HL-60 (cell line): ENCODE results near the gene GPATCH8.

ENCODE experiments used
- GABPA ChIP-seq: IDR thresholded peaks from 2 replicates; pipeline ENCODE4 v1.6.1; 2012; ENCODE audit warnings: low read depth
- POLR2AphosphoS5 ChIP-seq: IDR thresholded peaks from 2 replicates; pipeline ENCODE4 v1.6.1; 2012; ENCODE audit warnings: low read depth
- SPI1 ChIP-seq: IDR thresholded peaks from 2 replicates; pipeline ENCODE4 v1.6.1; 2012; ENCODE audit warnings: low read depth, mild to moderate bottlenecking, borderline replicate concordance
- TF ChIP-seq, protein P1 (sequence below): IDR thresholded peaks from one replicate; pipeline ENCODE4 v1.5.1; 2011; ENCODE audit warnings: low read length, control low read depth, inconsistent platforms; ENCODE audit not compliant: insufficient read depth
- TF ChIP-seq, protein P2 (sequence below): IDR thresholded peaks from 2 replicates; pipeline ENCODE4 v1.6.1; 2012; ENCODE audit warnings: low read depth; ENCODE audit not compliant: insufficient replicate concordance

DNA sequence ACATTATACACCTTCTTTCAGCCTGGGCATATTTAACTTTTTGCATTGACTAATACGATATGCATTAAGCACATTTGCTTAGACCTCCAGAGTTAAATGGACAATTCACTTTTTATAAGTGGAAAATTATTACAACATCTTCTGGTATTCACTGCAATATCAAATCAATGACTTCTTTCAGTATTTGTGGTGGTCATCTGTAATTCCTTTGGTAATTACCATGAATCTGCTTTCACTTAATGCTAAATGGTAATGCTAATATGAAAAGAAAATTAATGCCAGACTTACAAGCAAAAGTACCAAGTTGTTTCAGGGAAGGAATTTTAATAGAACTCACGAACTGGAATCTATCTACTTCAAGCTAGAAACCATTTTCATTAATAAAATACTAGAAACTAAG lies 6.4 kb downstream of the GPATCH8 start:
- TF ChIP-seq, protein P1, sequence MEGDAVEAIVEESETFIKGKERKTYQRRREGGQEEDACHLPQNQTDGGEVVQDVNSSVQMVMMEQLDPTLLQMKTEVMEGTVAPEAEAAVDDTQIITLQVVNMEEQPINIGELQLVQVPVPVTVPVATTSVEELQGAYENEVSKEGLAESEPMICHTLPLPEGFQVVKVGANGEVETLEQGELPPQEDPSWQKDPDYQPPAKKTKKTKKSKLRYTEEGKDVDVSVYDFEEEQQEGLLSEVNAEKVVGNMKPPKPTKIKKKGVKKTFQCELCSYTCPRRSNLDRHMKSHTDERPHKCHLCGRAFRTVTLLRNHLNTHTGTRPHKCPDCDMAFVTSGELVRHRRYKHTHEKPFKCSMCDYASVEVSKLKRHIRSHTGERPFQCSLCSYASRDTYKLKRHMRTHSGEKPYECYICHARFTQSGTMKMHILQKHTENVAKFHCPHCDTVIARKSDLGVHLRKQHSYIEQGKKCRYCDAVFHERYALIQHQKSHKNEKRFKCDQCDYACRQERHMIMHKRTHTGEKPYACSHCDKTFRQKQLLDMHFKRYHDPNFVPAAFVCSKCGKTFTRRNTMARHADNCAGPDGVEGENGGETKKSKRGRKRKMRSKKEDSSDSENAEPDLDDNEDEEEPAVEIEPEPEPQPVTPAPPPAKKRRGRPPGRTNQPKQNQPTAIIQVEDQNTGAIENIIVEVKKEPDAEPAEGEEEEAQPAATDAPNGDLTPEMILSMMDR = no peak
- TF ChIP-seq POLR2AphosphoS5 = no peak
- TF ChIP-seq, protein P2, sequence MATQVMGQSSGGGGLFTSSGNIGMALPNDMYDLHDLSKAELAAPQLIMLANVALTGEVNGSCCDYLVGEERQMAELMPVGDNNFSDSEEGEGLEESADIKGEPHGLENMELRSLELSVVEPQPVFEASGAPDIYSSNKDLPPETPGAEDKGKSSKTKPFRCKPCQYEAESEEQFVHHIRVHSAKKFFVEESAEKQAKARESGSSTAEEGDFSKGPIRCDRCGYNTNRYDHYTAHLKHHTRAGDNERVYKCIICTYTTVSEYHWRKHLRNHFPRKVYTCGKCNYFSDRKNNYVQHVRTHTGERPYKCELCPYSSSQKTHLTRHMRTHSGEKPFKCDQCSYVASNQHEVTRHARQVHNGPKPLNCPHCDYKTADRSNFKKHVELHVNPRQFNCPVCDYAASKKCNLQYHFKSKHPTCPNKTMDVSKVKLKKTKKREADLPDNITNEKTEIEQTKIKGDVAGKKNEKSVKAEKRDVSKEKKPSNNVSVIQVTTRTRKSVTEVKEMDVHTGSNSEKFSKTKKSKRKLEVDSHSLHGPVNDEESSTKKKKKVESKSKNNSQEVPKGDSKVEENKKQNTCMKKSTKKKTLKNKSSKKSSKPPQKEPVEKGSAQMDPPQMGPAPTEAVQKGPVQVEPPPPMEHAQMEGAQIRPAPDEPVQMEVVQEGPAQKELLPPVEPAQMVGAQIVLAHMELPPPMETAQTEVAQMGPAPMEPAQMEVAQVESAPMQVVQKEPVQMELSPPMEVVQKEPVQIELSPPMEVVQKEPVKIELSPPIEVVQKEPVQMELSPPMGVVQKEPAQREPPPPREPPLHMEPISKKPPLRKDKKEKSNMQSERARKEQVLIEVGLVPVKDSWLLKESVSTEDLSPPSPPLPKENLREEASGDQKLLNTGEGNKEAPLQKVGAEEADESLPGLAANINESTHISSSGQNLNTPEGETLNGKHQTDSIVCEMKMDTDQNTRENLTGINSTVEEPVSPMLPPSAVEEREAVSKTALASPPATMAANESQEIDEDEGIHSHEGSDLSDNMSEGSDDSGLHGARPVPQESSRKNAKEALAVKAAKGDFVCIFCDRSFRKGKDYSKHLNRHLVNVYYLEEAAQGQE = no peak
- no peak for TF ChIP-seq GABPA
- TF ChIP-seq SPI1 = no peak
